ENCODE results near the gene TNFRSF6B.
A peak's percentile ranks its signal among the peaks of the same experiment; 100 is the strongest.
"Not testable (repeated sequence)": the region's sequence is repeated elsewhere in the genome, so short reads cannot be mapped to it uniquely, and the experiment has no call there.

The TNFRSF6B gene

GRCh38 chr20:63708301-63709148, 12.1 kb downstream of the TNFRSF6B start:
- no peak for TF ChIP-seq CTCF (IDR thresholded peaks at IDR 0.05; ENCODE audit: low read depth, low read length)
- peak overlapping the region; percentile 87 for H3K4me3 ChIP-seq (ENCODE audit: low read depth, low read length)

DNA sequence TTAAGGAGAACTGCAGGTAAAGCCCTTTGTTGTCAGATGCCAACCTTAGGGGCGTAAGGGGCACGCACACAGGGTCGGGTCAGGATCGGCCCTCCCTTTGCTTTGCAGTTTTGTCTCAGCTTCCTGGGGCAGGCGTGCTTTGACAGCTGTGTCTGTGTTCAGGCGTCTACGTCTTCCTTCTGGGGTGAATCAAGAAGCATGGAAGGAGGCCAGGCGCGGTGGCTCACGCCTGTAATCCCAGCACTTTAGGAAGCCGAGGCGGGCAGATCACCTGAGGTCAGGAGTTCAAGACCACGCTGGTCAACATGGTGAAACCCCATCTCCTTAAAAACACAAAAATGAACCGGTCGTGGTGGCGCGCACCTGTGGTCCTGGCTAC, 12.7 kb downstream of the TNFRSF6B start:
- H3K4me3 ChIP-seq (ENCODE audit: low read depth, low read length) = peak overlapping the region; percentile 87
- TF ChIP-seq CTCF (IDR thresholded peaks at IDR 0.05; ENCODE audit: low read depth, low read length) = no peak

- H3K4me3 ChIP-seq (ENCODE audit: low read depth, low read length) = no peak overlapping the region
- no peak for TF ChIP-seq CTCF (IDR thresholded peaks at IDR 0.05; ENCODE audit: low read depth, low read length)
Observed at GRCh38 chr20:63711085-63711645, 14.7 kb downstream of the TNFRSF6B start.

- TF ChIP-seq CTCF (IDR thresholded peaks at IDR 0.05; ENCODE audit: low read depth, low read length) = no peak
- no peak overlapping the region for H3K4me3 ChIP-seq (ENCODE audit: low read depth, low read length)
Observed at GRCh38 chr20:63712191-63712590, 15.7 kb downstream of the TNFRSF6B start.

DNA sequence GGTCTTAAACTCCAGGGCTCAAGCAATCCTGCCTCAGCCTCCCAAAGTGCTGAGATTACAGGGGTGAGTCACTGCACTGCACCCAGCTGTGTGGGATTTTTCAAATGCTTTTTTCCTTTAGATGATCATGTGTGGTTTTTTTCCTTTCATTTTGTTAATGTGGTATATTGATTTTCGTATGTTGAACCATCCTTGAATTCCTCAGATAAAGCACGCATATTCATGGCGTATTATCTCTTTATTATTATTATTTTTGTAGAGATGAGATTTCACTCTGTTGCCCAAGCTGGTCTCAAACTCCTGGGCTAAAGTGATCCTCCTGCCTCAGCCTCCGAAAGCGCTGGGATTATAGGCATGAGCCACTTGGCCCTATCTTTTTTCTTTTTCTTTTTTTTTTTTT, 18.4 kb downstream of the TNFRSF6B start:
- no peak overlapping the region for H3K4me3 ChIP-seq (ENCODE audit: low read depth, low read length)
- TF ChIP-seq CTCF (IDR thresholded peaks at IDR 0.05; ENCODE audit: low read depth, low read length) = no peak

GRCh38 chr20:63718996-63719395, 22.5 kb downstream of the TNFRSF6B start:
- no peak for TF ChIP-seq CTCF (IDR thresholded peaks at IDR 0.05; ENCODE audit: low read depth, low read length)
- no peak overlapping the region for H3K4me3 ChIP-seq (ENCODE audit: low read depth, low read length)

DNA sequence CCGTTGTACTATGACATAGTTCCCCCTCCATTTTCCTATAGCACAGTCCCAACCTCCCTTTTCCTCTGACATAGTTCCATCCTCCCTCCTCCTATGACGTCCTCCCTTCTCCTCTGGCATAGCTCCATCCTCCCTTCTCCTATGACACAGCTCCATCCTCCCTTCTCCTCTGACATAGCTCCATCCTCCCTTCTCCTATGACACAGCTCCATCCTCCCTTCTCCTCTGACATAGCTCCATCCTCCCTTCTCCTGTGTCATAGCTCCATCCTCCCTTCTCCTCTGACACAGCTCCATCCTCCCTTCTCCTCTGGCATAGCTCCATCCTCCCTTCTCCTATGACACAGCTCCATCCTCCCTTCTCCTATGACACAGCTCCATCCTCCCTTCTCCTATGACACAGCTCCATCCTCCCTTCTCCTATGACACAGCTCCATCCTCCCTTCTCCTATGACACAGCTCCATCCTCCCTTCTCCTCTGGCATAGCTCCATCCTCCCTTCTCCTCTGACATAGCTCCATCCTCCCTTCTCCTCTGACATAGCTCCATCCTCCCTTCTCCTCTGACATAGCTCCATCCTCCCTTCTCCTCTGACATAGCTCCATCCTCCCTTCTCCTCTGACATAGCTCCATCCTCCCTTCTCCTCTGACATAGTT, 26.6 kb downstream of the TNFRSF6B start:
- not testable (repeated sequence) for H3K4me3 ChIP-seq (ENCODE audit: low read depth, low read length)

- H3K4me3 ChIP-seq (ENCODE audit: low read depth, low read length) = not testable (repeated sequence)
Observed at GRCh38 chr20:63730189-63730733, 33.8 kb downstream of the TNFRSF6B start.
